Posterior vena cava (tissue), 2 donors: ENCODE measurements around the gene USP17L28. TPM values are rescaled to one million over a fixed set of nuclear protein-coding genes. Genes with fewer than 3 reads are reported as not detected.
"Not testable (repeated sequence)": the region's sequence is repeated elsewhere in the genome, so short reads cannot be mapped to it uniquely, and the experiment has no call there.

Experiments used
- DNase-seq: peaks from one replicate; pipeline ENCODE4 v3.0.0-alpha.2; 2020; ENCODE audit warnings: low spot score
- intact Hi-C, 2 donors: fragments of 100-400 bp; cut with DNase I; formaldehyde crosslinking; loops; one replicate each; pipeline versions ENCODE4 v1.14.1 to v1.14.2; 2022 to 2023
- long read RNA-seq, 2 donors: library from polyadenylated mRNA; unstranded; transcript quantifications; one replicate each; pipeline ENCODE4 v2.0.0, GENCODE V29; 2020 to 2021
- total RNA-seq, 2 donors: library from RNA; stranded (reverse); fragmentation: NEBNext Ultra II Directional; extraction: Animal tissue kit (Norgen Biotek cat#: 25700); gene quantifications; one replicate each; pipeline ENCODE4 v1.2.1, GENCODE V29; 2021
- donor health status: DM: yes; HTN: yes; CAD: no.
- donor health status: DM: yes; HTN: yes; CAD: no.

USP17L28 gene
- total RNA-seq, result not detected
- long read RNA-seq, donor 1, result 0 reads
- long read RNA-seq, donor 2, result 0 reads

- DNase-seq, intact Hi-C loops: not testable (repeated sequence)
Observed at GRCh38 chr4:9348593-9348992, at the start of gene USP17L28. TSS of gene USP17L28 (plus strand) at chr4:9348893. CDS start at chr4:9348893, 0 bp downstream.

- intact Hi-C loops, DNase-seq: not testable (repeated sequence)
Observed at GRCh38 chr4:9324191-9324590, 24.5 kb upstream of the USP17L28 start.

- not testable (repeated sequence) for DNase-seq
Observed at GRCh38 chr4:9324865-9325264, 23.8 kb upstream of the USP17L28 start, which contains the start of gene USP17L24. TSS of gene USP17L24 (plus strand) at chr4:9325165. CDS start at chr4:9325165, 0 bp downstream.

GRCh38 chr4:9329611-9330010, 19.1 kb upstream of the USP17L28 start, which contains the start of gene USP17L25:
TSS of gene USP17L25 (plus strand) at chr4:9329911. CDS start at chr4:9329911, 0 bp downstream.
- DNase-seq, intact Hi-C loops: not testable (repeated sequence)

More at GRCh38 chr4:9324865-9325264, 23.8 kb upstream of the USP17L28 start, which contains the start of gene USP17L24:
- intact Hi-C loops, result not testable (repeated sequence)

- intact Hi-C loops, DNase-seq: not testable (repeated sequence)
Observed at GRCh38 chr4:9334358-9334757, 14.3 kb upstream of the USP17L28 start, which contains the start of gene USP17L26. TSS of gene USP17L26 (plus strand) at chr4:9334658. CDS start at chr4:9334658, 0 bp downstream.

- intact Hi-C loops, DNase-seq: not testable (repeated sequence)
Observed at GRCh38 chr4:9339103-9339502, 9.6 kb upstream of the USP17L28 start, which contains the start of gene USP17L5. TSS of gene USP17L5 (plus strand) at chr4:9339403. CDS start at chr4:9339403, 0 bp downstream.

- intact Hi-C loops, DNase-seq: not testable (repeated sequence)
Observed at GRCh38 chr4:9343848-9344247, 4.8 kb upstream of the USP17L28 start, which contains the start of gene USP17L27. TSS of gene USP17L27 (plus strand) at chr4:9344148. CDS start at chr4:9344148, 0 bp downstream.

- DNase-seq, intact Hi-C loops: not testable (repeated sequence)
Observed at GRCh38 chr4:9350866-9351265, 2.2 kb downstream of the USP17L28 start.

- DNase-seq, intact Hi-C loops: not testable (repeated sequence)
Observed at GRCh38 chr4:9353338-9353737, 4.6 kb downstream of the USP17L28 start, which contains the start of gene USP17L29. TSS of gene USP17L29 (plus strand) at chr4:9353638. CDS start at chr4:9353638, 0 bp downstream.

GRCh38 chr4:9362829-9363228, 14.1 kb downstream of the USP17L28 start, which contains the start of gene USP17L30:
TSS of gene USP17L30 (plus strand) at chr4:9363129. CDS start at chr4:9363129, 0 bp downstream.
- DNase-seq, intact Hi-C loops: not testable (repeated sequence)

- intact Hi-C loops, DNase-seq: not testable (repeated sequence)
Observed at GRCh38 chr4:9379881-9380280, 31.2 kb downstream of the USP17L28 start.

GRCh38 chr4:9381012-9381534, 32.4 kb downstream of the USP17L28 start:
- intact Hi-C loops, result not testable (repeated sequence)
- DNase-seq, result peak; percentile 86

GRCh38 chr4:9384126-9384525, 35.4 kb downstream of the USP17L28 start:
- no peak for DNase-seq
- intact Hi-C loops, result no loop called here

- intact Hi-C loops, DNase-seq: not testable (repeated sequence)
Observed at GRCh38 chr4:9389001-9389400, 40.3 kb downstream of the USP17L28 start.

Other genes starting within 250 kb of the USP17L28 start
- not detected for gene FAM90A26, start 178.5 kb upstream of the USP17L28 start, total RNA-seq
- gene USP17L10, start 138.2 kb upstream of the USP17L28 start, total RNA-seq, result not detected
- not detected for gene USP17L11, start 133.5 kb upstream of the USP17L28 start, total RNA-seq
- gene USP17L12, start 128.7 kb upstream of the USP17L28 start, total RNA-seq, result not detected
- not detected for gene USP17L13, start 124.0 kb upstream of the USP17L28 start, total RNA-seq
- under 1 TPM in 1 of 2 donors, not detected in 1; 0.14 TPM for gene USP17L15, start 114.5 kb upstream of the USP17L28 start, total RNA-seq
- gene USP17L17, start 105.0 kb upstream of the USP17L28 start, total RNA-seq, result not detected
- gene USP17L18, start 100.3 kb upstream of the USP17L28 start, total RNA-seq, result not detected
- not detected for gene USP17L19, start 95.5 kb upstream of the USP17L28 start, total RNA-seq
- gene USP17L20, start 90.8 kb upstream of the USP17L28 start, total RNA-seq, result not detected
- gene USP17L21, start 86.0 kb upstream of the USP17L28 start, total RNA-seq, result not detected
- gene USP17L22, start 81.3 kb upstream of the USP17L28 start, total RNA-seq, result not detected
- gene USP17L24, start 23.7 kb upstream of the USP17L28 start, total RNA-seq, result not detected
- not detected for gene USP17L25, start 19.0 kb upstream of the USP17L28 start, total RNA-seq
- gene USP17L26, start 14.2 kb upstream of the USP17L28 start, total RNA-seq, result not detected
- not detected for gene USP17L5, start 9.5 kb upstream of the USP17L28 start, total RNA-seq
- not detected for gene USP17L27, start 4.7 kb upstream of the USP17L28 start, total RNA-seq
- gene USP17L29, start 4.7 kb downstream of the USP17L28 start, total RNA-seq, result not detected
- gene USP17L30, start 14.2 kb downstream of the USP17L28 start, total RNA-seq, result not detected
- not detected for gene DEFB131A, start 95.5 kb downstream of the USP17L28 start, total RNA-seq